CD4-positive, alpha-beta T cell (primary cell): ENCODE data around the gene GPAM. TPM values are rescaled to one million over a fixed set of nuclear protein-coding genes. Genes with fewer than 3 reads are reported as not detected.

Source experiments
- ATAC-seq: fragments of 200-7000 bp; cut with Tn5 transposase; one replicate; pipeline ENCODE4 v1.10.0; 2022; ENCODE audit warnings: mild to moderate bottlenecking; ENCODE audit not compliant: poor library complexity
- CTCF ChIA-PET: fragments of 350-600 bp; sonication (Branson Sonifier 250); formaldehyde crosslinking; loops from one replicate; lab custom pipeline; 2021; ENCODE audit warnings: antibody characterized with exemption, inconsistent platforms; lab: Charles Lee
- POLR2A ChIA-PET: fragments of 350-600 bp; sonication (Branson Sonifier 250); formaldehyde crosslinking; loops from one replicate; lab custom pipeline; 2021; ENCODE audit warnings: antibody characterized with exemption, inconsistent platforms; lab: Charles Lee
- DNase-seq, 14 experiments: peaks; one replicate each; pipeline ENCODE4 v3.0.0-alpha.2; 2013 to 2020; ENCODE audit warnings: mixed read lengths in 2 of 14
- H3K27ac ChIP-seq, 2 donors: one replicate each; pipeline versions ENCODE4 v1.5.1 to v1.7.0; 2013; ENCODE audit warnings: low read length in 2 of 2, low read depth in 1 of 2, mild to moderate bottlenecking in 1 of 2
- H3K27me3 ChIP-seq, 2 experiments: 1 replicate in 1 of 2; 2 replicates in 1 of 2; pipeline versions ENCODE4 v1.6.1 to v1.7.0; 2013; ENCODE audit warnings: low read length in 2 of 2, control low read depth in 1 of 2, mild to moderate bottlenecking in 1 of 2, moderate library complexity in 1 of 2; ENCODE audit not compliant: insufficient read depth in 2 of 2, control insufficient read depth in 1 of 2
- H3K36me3 ChIP-seq: one replicate; pipeline ENCODE4 v1.6.1; 2013; ENCODE audit warnings: low read length, control low read depth; ENCODE audit not compliant: insufficient read depth
- H3K4me1 ChIP-seq: one replicate; pipeline ENCODE4 v1.6.1; 2013; ENCODE audit warnings: low read length, control low read depth; ENCODE audit not compliant: insufficient read depth
- H3K4me3 ChIP-seq: one replicate; pipeline ENCODE4 v1.5.1; 2013; ENCODE audit warnings: mild to moderate bottlenecking, low read length, moderate library complexity
- H3K9me3 ChIP-seq, 2 experiments: 1 replicate in 1 of 2; 2 replicates in 1 of 2; pipeline versions ENCODE4 v1.6.1 to v1.7.0; 2013; ENCODE audit warnings: low read length in 2 of 2, mild to moderate bottlenecking in 2 of 2, control low read depth in 1 of 2, moderate library complexity in 1 of 2; ENCODE audit not compliant: control insufficient read depth in 1 of 2, insufficient read depth in 1 of 2
- H3K27ac Mint-ChIP-seq: one replicate; pipeline ENCODE4 v1.8.0; 2020; ENCODE audit warnings: mixed read lengths
- H3K27me3 Mint-ChIP-seq: one replicate; pipeline ENCODE4 v1.8.0; 2021; ENCODE audit warnings: mixed read lengths
- H3K36me3 Mint-ChIP-seq: one replicate; pipeline ENCODE4 v1.8.0; 2021; ENCODE audit warnings: low read depth, mixed read lengths
- H3K4me1 Mint-ChIP-seq: one replicate; pipeline ENCODE4 v1.8.0; 2021; ENCODE audit warnings: low read depth, mixed read lengths
- H3K4me3 Mint-ChIP-seq: one replicate; pipeline ENCODE4 v1.8.0; 2020; ENCODE audit warnings: mild to moderate bottlenecking, mixed read lengths
- H3K9me3 Mint-ChIP-seq: one replicate; pipeline ENCODE4 v1.8.0; 2020; ENCODE audit warnings: mixed read lengths
- CTCF ChIP-seq: fragments of 200-600 bp; IDR thresholded peaks from one replicate; pipeline ENCODE4 v1.8.0; 2022; ENCODE audit warnings: antibody characterized with exemption, mild to moderate bottlenecking
- intact Hi-C, 2 experiments: fragments of 100-400 bp; cut with DNase I in 1 of 2; cut with micrococcal nuclease in 1 of 2; formaldehyde crosslinking; loops; one replicate each; pipeline versions ENCODE4 v1.15.1 to v1.9.0; 2023 to 2025; cut with DNase I, micrococcal nuclease
- polyA plus RNA-seq, 2 donors: library from polyadenylated mRNA; unstranded; fragments of 120-200 nt; gene quantifications; one replicate each; pipeline ENCODE4 v1.2.1, GENCODE V29; 2013
- total RNA-seq, 174 experiments: library from RNA in 2 of 174; stranded (reverse) in 2 of 174; gene quantifications; one replicate each; pipeline ENCODE4 v1.2.3 and lab custom pipeline; 2021 to 2026

The GPAM gene
- total RNA-seq (1 to 10 TPM; 4.8 to 6.7 TPM), total RNA-seq (lab: John Stamatoyannopoulos, UW) (10.0 to 54.6 (median 22.2) reads per million in 172 experiments)
- polyA plus RNA-seq (2013, experiment 1 of 2) = 4.3 TPM
- 4.6 TPM for polyA plus RNA-seq (2013, experiment 2 of 2)

- Histone ChIP-seq H3K27ac (peak within 1 kb of the TSS; percentile 30 to 65), H3K4me3 (peak within 1 kb of the TSS; percentile 70), H3K27me3 (no peaks in the 10 kb centered on the region), H3K4me1 (peaks cover 12% of the 10 kb centered on the region), H3K36me3 (peaks cover 17% of the 10 kb centered on the region), H3K9me3 (peaks cover 0 to 4% of the 10 kb centered on the region in 2 experiments)
- DNase-seq (peak; percentile 93 to 100 (median 98)), ATAC-seq (peak; percentile 96)
- ChIA-PET CTCF (no interaction called here), POLR2A (interaction anchor here (0.6 to 1.6 kb wide), 8 partner anchors 12 to 1265 kb away, joined by 3 to 9 read pairs (median 4); partner anchors contain the start of genes ACSL5, BBIP1, VTI1A and ZDHHC6)
- H3K4me3 Mint-ChIP-seq = peak within 1 kb of the TSS; percentile 95
- H3K27ac Mint-ChIP-seq = peak within 1 kb of the TSS; percentile 95
- H3K27me3 Mint-ChIP-seq = peaks cover 9% of the 10 kb centered on the region
- H3K4me1 Mint-ChIP-seq = peaks cover 38% of the 10 kb centered on the region
- no peak for TF ChIP-seq CTCF
- H3K9me3 Mint-ChIP-seq = peaks cover 7% of the 10 kb centered on the region
- peaks cover 37% of the 10 kb centered on the region for H3K36me3 Mint-ChIP-seq
- intact Hi-C loops = loop anchor here (2.0 to 10.0 kb wide), 5 partner anchors 191 to 1991 kb away; partner anchors contain the start of genes VTI1A (in 2 of the 2), ZDHHC6 (in 2 of the 2), ACSL5 (in 1 of the 2) and CCDC186 (in 1 of the 2)
Observed at GRCh38 chr10:112183329-112184051, at the start of gene GPAM. Gene GPAM, minus strand, starts transcription at chr10:112183765. Its CDS starts 1,981 bp downstream, at chr10:112181784.

- H3K27me3 Mint-ChIP-seq = peaks cover 31% of the 10 kb centered on the region
- intact Hi-C loops = no loop called here
- no peaks in the 10 kb centered on the region for H3K9me3 Mint-ChIP-seq
- no peak overlapping the region for H3K4me3 Mint-ChIP-seq
- H3K27ac ChIP-seq = no peak overlapping the region
- CTCF ChIA-PET = no interaction called here
- DNase-seq (no peak), ATAC-seq (no peak)
- no peaks in the 10 kb centered on the region for H3K9me3 ChIP-seq
- peaks cover 0 to 2% of the 10 kb centered on the region in 2 experiments for H3K27me3 ChIP-seq
- H3K4me1 ChIP-seq = no peaks in the 10 kb centered on the region
- no peak overlapping the region for H3K4me3 ChIP-seq
- H3K4me1 Mint-ChIP-seq = no peaks in the 10 kb centered on the region
- POLR2A ChIA-PET = no interaction called here
- no peaks in the 10 kb centered on the region for H3K36me3 ChIP-seq
- no peak overlapping the region for H3K27ac Mint-ChIP-seq
- TF ChIP-seq CTCF = no peak
- H3K36me3 Mint-ChIP-seq = no peaks in the 10 kb centered on the region
Observed at GRCh38 chr10:112232670-112233069, 49.1 kb upstream of the GPAM start.

- POLR2A ChIA-PET = no interaction called here
- Histone ChIP-seq H3K4me1 (no peaks in the 10 kb centered on the region), H3K9me3 (no peaks in the 10 kb centered on the region), H3K4me3 (no peak overlapping the region), H3K36me3 (no peaks in the 10 kb centered on the region), H3K27me3 (peaks cover 0 to 2% of the 10 kb centered on the region in 2 experiments), H3K27ac (no peak overlapping the region)
- no peaks in the 10 kb centered on the region for H3K4me1 Mint-ChIP-seq
- H3K27me3 Mint-ChIP-seq = peaks cover 40% of the 10 kb centered on the region
- intact Hi-C loops = no loop called here
- no peak overlapping the region for H3K27ac Mint-ChIP-seq
- ATAC-seq (no peak), DNase-seq (no peak)
- CTCF ChIA-PET = no interaction called here
- H3K4me3 Mint-ChIP-seq = no peak overlapping the region
- no peaks in the 10 kb centered on the region for H3K36me3 Mint-ChIP-seq
- TF ChIP-seq CTCF = no peak
- H3K9me3 Mint-ChIP-seq = no peaks in the 10 kb centered on the region
Observed at GRCh38 chr10:112231602-112232400, 48.2 kb upstream of the GPAM start.
